Natural killer cell (primary cell): ENCODE results near the gene C1QTNF5. TPM values are rescaled to one million over a fixed set of nuclear protein-coding genes. Genes with fewer than 3 reads are reported as not detected.

Experiments
- ATAC-seq, 3 donors: fragments of 150-1000 bp in 2 of 3; fragments of 200-7000 bp in 1 of 3; cut with Tn5 transposase; 1 replicate in 1 of 3; 2 replicates in 2 of 3; pipeline ENCODE4 v1.10.0; 2021; ENCODE audit warnings: mild to moderate bottlenecking in 2 of 3, moderate library complexity in 2 of 3
- DNase-seq, 2 donors: peaks; one replicate each; pipeline versions ENCODE4 v3.0.0 to v3.0.0-alpha.2; 2013 to 2021; ENCODE audit warnings: mixed read lengths in 1 of 2
- H3K27ac ChIP-seq: one replicate; pipeline ENCODE4 v1.5.1; 2013; ENCODE audit warnings: mild to moderate bottlenecking, low read length
- H3K27me3 ChIP-seq: one replicate; pipeline ENCODE4 v1.6.1; 2013; ENCODE audit warnings: low read length; ENCODE audit not compliant: control insufficient read depth, insufficient read depth
- H3K36me3 ChIP-seq: one replicate; pipeline ENCODE4 v1.6.1; 2013; ENCODE audit warnings: low read length; ENCODE audit not compliant: control insufficient read depth, insufficient read depth
- H3K4me1 ChIP-seq: one replicate; pipeline ENCODE4 v1.6.1; 2013; ENCODE audit warnings: low read length; ENCODE audit not compliant: control insufficient read depth, insufficient read depth
- H3K4me3 ChIP-seq: one replicate; pipeline ENCODE4 v1.5.1; 2013; ENCODE audit warnings: low read length
- H3K9me3 ChIP-seq: one replicate; pipeline ENCODE4 v1.6.1; 2013; ENCODE audit warnings: low read length; ENCODE audit not compliant: control insufficient read depth, insufficient read depth
- H3K27ac Mint-ChIP-seq, 2 donors: one replicate each; pipeline ENCODE4 v1.8.0; 2022; ENCODE audit warnings: mild to moderate bottlenecking in 2 of 2, mixed read lengths in 2 of 2, moderate library complexity in 1 of 2
- H3K27me3 Mint-ChIP-seq, 2 donors: one replicate each; pipeline ENCODE4 v1.8.0; 2022; ENCODE audit warnings: low read depth in 2 of 2, mixed read lengths in 2 of 2
- H3K36me3 Mint-ChIP-seq: one replicate; pipeline ENCODE4 v1.8.0; 2022; ENCODE audit warnings: mixed read lengths
- H3K4me1 Mint-ChIP-seq, 2 donors: one replicate each; pipeline ENCODE4 v1.8.0; 2022; ENCODE audit warnings: mixed read lengths in 2 of 2
- H3K4me3 Mint-ChIP-seq: one replicate; pipeline ENCODE4 v1.8.0; 2022; ENCODE audit warnings: mild to moderate bottlenecking, moderate library complexity, mixed read lengths
- H3K9me3 Mint-ChIP-seq, 2 donors: one replicate each; pipeline ENCODE4 v1.8.0; 2022; ENCODE audit warnings: mixed read lengths in 2 of 2
- CTCF ChIP-seq: fragments of 200-600 bp; IDR thresholded peaks from one replicate; pipeline ENCODE4 v1.8.0; 2022; ENCODE audit warnings: antibody characterized with exemption
- WGBS: methylation state at CpG from one replicate; pipeline ENCODE4 v1.1.7; 2013; ENCODE audit warnings: missing lambda C conversion rate; ENCODE audit not compliant: insufficient coverage; 5-methylcytosine and 5-hydroxymethylcytosine counted together
- intact Hi-C: fragments of 100-400 bp; cut with micrococcal nuclease; formaldehyde crosslinking; loops from one replicate; pipeline ENCODE4 v1.14.2; 2022
- total RNA-seq, 4 donors: library from RNA; stranded (reverse); fragments of 120-200 nt in 1 of 4; gene quantifications; one replicate each; pipeline versions ENCODE4 v1.2.3 to v1.2.4, GENCODE V29; 2013 to 2022

Gene C1QTNF5
- total RNA-seq, 3 donors from 2014 or later (not counting 1 experiment from before 2014, with no cell fraction given): not detected

GRCh38 chr11:119380827-119381180 lies 40.1 kb upstream of the C1QTNF5 start:
- TF ChIP-seq CTCF: no peak
- WGBS: 8% methylated on average over 9 of the region's 10 CpGs
- DNase-seq (no peak), ATAC-seq (no peak)
- peaks cover 6% of the 10 kb centered on the region for H3K27me3 ChIP-seq
- H3K27ac ChIP-seq: no peak overlapping the region
- peak overlapping the region; percentile 39 for H3K4me3 ChIP-seq
- Mint-ChIP-seq H3K4me3 (no peak overlapping the region), H3K4me1 (no peaks in the 10 kb centered on the region), H3K27ac (no peak overlapping the region), H3K9me3 (no peaks in the 10 kb centered on the region), H3K36me3 (no peaks in the 10 kb centered on the region), H3K27me3 (peaks cover 0 to 6% of the 10 kb centered on the region in 2 donors)
- no peaks in the 10 kb centered on the region for H3K9me3 ChIP-seq
- H3K36me3 ChIP-seq: no peaks in the 10 kb centered on the region
- intact Hi-C loops: loop anchor here (1.0 kb wide), 1 partner anchor 25 kb away; no protein-coding TSS in a partner anchor
- H3K4me1 ChIP-seq: peaks cover 18% of the 10 kb centered on the region

GRCh38 chr11:119380160-119380826 lies 39.6 kb upstream of the C1QTNF5 start:
- 89% methylated on average over 12 of the region's 13 CpGs for WGBS
- H3K4me1 Mint-ChIP-seq: no peaks in the 10 kb centered on the region
- H3K36me3 Mint-ChIP-seq: no peaks in the 10 kb centered on the region
- intact Hi-C loops: no loop called here
- H3K9me3 Mint-ChIP-seq: no peaks in the 10 kb centered on the region
- H3K4me3 ChIP-seq: no peak overlapping the region
- no peaks in the 10 kb centered on the region for H3K36me3 ChIP-seq
- TF ChIP-seq CTCF: no peak
- H3K27me3 Mint-ChIP-seq: peaks cover 0 to 6% of the 10 kb centered on the region in 2 donors
- H3K27ac Mint-ChIP-seq: no peak overlapping the region
- peaks cover 18% of the 10 kb centered on the region for H3K4me1 ChIP-seq
- DNase-seq: peak in 1 of 2 donors; percentile 4
- H3K9me3 ChIP-seq: no peaks in the 10 kb centered on the region
- no peak for ATAC-seq
- H3K4me3 Mint-ChIP-seq: no peak overlapping the region
- no peak overlapping the region for H3K27ac ChIP-seq
- H3K27me3 ChIP-seq: peaks cover 6% of the 10 kb centered on the region

GRCh38 chr11:119378851-119379465 lies 38.3 kb upstream of the C1QTNF5 start:
- 92% methylated on average over 10 of the region's 10 CpGs for WGBS
- Mint-ChIP-seq H3K4me1 (peaks cover 0 to under 1% of the 10 kb centered on the region in 2 donors), H3K9me3 (no peaks in the 10 kb centered on the region), H3K27me3 (peaks cover 0 to 6% of the 10 kb centered on the region in 2 donors), H3K27ac (peak overlapping the region in 1 of 2 donors; percentile 6), H3K4me3 (peak overlapping the region; percentile 21), H3K36me3 (no peaks in the 10 kb centered on the region)
- intact Hi-C loops: no loop called here
- H3K36me3 ChIP-seq: no peaks in the 10 kb centered on the region
- TF ChIP-seq CTCF: no peak
- DNase-seq: no peak
- no peaks in the 10 kb centered on the region for H3K9me3 ChIP-seq
- peaks cover 3% of the 10 kb centered on the region for H3K27me3 ChIP-seq
- no peak overlapping the region for H3K27ac ChIP-seq
- H3K4me1 ChIP-seq: peaks cover 22% of the 10 kb centered on the region
- no peak for ATAC-seq
- H3K4me3 ChIP-seq: no peak overlapping the region
